OCI-LY1 (cell line): ENCODE data around the gene SH3PXD2A.

Experiments used
- CTCF ChIP-seq: fragments of 200-600 bp; sonication (generic), shearing (Covaris generic); IDR thresholded peaks from 2 replicates; pipeline ENCODE4 v1.5.1; 2017; ENCODE audit warnings: mild to moderate bottlenecking, antibody characterized with exemption, low read length, moderate library complexity, mixed read lengths
- EZH2 ChIP-seq: fragments of 200-600 bp; sonication (generic), shearing (Covaris generic); IDR thresholded peaks from 2 replicates; pipeline ENCODE4 v1.8.0; 2017; ENCODE audit warnings: borderline replicate concordance, mixed run types, mild to moderate bottlenecking, antibody characterized with exemption, low read length, moderate library complexity, mixed read lengths

- no peak for TF ChIP-seq CTCF
- TF ChIP-seq EZH2 = no peak
Observed at GRCh38 chr10:103776878-103777591, 78.3 kb downstream of the SH3PXD2A start.
